Stomach (tissue), 9 donors: ENCODE data around the gene PLAGL2. TPM values are rescaled to one million over a fixed set of nuclear protein-coding genes. Genes with fewer than 3 reads are reported as not detected.

Source experiments
- DNase-seq, 2 donors: peaks; one replicate each; pipeline versions ENCODE4 v3.0.0 to v3.0.0-alpha.2; 2013 to 2019
- H3K27ac ChIP-seq, 5 donors: fragments of 200-600 bp in 4 of 5; sonication (generic) in 4 of 5; one replicate each; pipeline ENCODE4 v1.5.1; 2013 to 2019; ENCODE audit warnings: mild to moderate bottlenecking in 1 of 5, moderate library complexity in 1 of 5
- H3K27me3 ChIP-seq, 3 donors: fragments of 200-600 bp; sonication (generic); one replicate each; pipeline ENCODE4 v1.5.1; 2017 to 2019; ENCODE audit warnings: mixed run types in 1 of 3
- H3K36me3 ChIP-seq, 4 donors: fragments of 200-600 bp; sonication (generic); 1 replicate in 3 of 4; 2 replicates in 1 of 4; pipeline ENCODE4 v1.5.1; 2016 to 2019
- H3K4me1 ChIP-seq, 4 donors: fragments of 200-600 bp; sonication (generic); one replicate each; pipeline ENCODE4 v1.5.1; 2016 to 2019
- H3K4me3 ChIP-seq, 4 donors: fragments of 200-600 bp; sonication (generic) in 3 of 4; one replicate each; pipeline ENCODE4 v1.5.1; 2016 to 2019; ENCODE audit warnings: mild to moderate bottlenecking in 1 of 4
- H3K9me3 ChIP-seq, 4 donors: fragments of 200-600 bp; sonication (generic); one replicate each; pipeline ENCODE4 v1.5.1; 2016 to 2019
- EP300 ChIP-seq: sonication (generic); formaldehyde crosslinking; IDR thresholded peaks from one replicate; pipeline ENCODE4 v1.6.1; 2017; ENCODE audit warnings: antibody characterized with exemption
- POLR2A ChIP-seq, 4 donors: fragments of 450-650 bp; IDR thresholded peaks; one replicate each; pipeline ENCODE4 v1.6.1; 2016; ENCODE audit warnings: antibody characterized with exemption in 4 of 4, control low read depth in 2 of 4, mild to moderate bottlenecking in 1 of 4, moderate library complexity in 1 of 4
- POLR2AphosphoS5 ChIP-seq, 3 donors: sonication (generic); formaldehyde crosslinking; IDR thresholded peaks; one replicate each; pipeline ENCODE4 v1.6.1; 2016; ENCODE audit warnings: antibody characterized with exemption in 3 of 3
- WGBS, 5 donors: extraction: QIAGEN DNeasy Blood & Tissue Kit in 3 of 5; methylation state at CpG; one replicate each; pipeline versions ENCODE4 v1.1.5 to v1.1.7; 2013 to 2018; 5-methylcytosine and 5-hydroxymethylcytosine counted together
- intact Hi-C: fragments of 100-400 bp; cut with DNase I; formaldehyde crosslinking; loops from one replicate; pipeline ENCODE4 v1.15.1; 2023; ENCODE audit warnings: low total_unique reads
- polyA plus RNA-seq, 3 donors: library from polyadenylated mRNA; stranded (reverse); fragments of 200-250 nt; gene quantifications; one replicate each; pipeline ENCODE4 v1.2.3, GENCODE V29; 2013
- total RNA-seq, 5 donors: library from RNA; depleted of rRNA; stranded (reverse); fragments of >200 nt; gene quantifications; one replicate each; pipeline versions ENCODE4 v1.1.0 to v1.2.3, GENCODE V29; 2014 to 2016
- TF ChIP-seq, protein P1 (sequence below), 7 experiments: fragments of 450-650 bp in 4 of 7; fragments of 200-600 bp in 3 of 7; sonication (generic) in 3 of 7; IDR thresholded peaks; one replicate each; pipeline ENCODE4 v1.5.1; 2016 to 2019; ENCODE audit warnings: antibody characterized with exemption in 7 of 7, control low read depth in 2 of 7, mild to moderate bottlenecking in 1 of 7
- donor health status: healthy with polysubstance abuse.
- donor health status: Bipolar disorder and iron deficiency.
- donor health status: healthy.

PLAGL2 gene
- total and polyA plus RNA-seq, 8 donors, result 1.8 to 20.0 (median 4.4) TPM

DNA sequence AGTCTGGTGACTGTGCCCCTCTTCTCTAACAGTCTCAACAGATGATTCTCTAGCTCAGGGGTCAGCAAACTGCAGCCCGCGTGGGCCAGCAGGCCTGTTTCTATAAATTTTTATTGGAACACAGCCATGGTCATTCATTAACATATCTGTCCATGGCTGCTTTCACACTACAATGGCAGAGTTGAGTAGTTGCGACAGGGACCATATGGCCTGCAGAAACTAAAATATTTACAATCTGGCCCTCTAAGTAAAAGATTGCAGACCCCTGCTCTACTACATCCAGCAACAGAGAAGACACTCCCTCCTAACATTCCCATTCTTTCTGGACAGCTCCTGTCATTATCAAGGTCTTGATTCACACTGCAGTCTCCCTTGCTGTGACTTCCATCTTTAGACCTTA is 45.2 kb downstream of the PLAGL2 start:
- Histone ChIP-seq H3K4me1 (no peaks in the 10 kb centered on the region), H3K27ac (no peak overlapping the region), H3K4me3 (no peak overlapping the region), H3K36me3 (peaks cover 52 to 99% (median 98%) of the 10 kb centered on the region in 4 donors), H3K9me3 (no peaks in the 10 kb centered on the region), H3K27me3 (no peaks in the 10 kb centered on the region)
- no peak for TF ChIP-seq POLR2A (IDR thresholded peaks at IDR 0.05)
- TF ChIP-seq POLR2AphosphoS5 (IDR thresholded peaks at IDR 0.05), result no peak
- TF ChIP-seq EP300, result no peak
- TF ChIP-seq, protein P1, sequence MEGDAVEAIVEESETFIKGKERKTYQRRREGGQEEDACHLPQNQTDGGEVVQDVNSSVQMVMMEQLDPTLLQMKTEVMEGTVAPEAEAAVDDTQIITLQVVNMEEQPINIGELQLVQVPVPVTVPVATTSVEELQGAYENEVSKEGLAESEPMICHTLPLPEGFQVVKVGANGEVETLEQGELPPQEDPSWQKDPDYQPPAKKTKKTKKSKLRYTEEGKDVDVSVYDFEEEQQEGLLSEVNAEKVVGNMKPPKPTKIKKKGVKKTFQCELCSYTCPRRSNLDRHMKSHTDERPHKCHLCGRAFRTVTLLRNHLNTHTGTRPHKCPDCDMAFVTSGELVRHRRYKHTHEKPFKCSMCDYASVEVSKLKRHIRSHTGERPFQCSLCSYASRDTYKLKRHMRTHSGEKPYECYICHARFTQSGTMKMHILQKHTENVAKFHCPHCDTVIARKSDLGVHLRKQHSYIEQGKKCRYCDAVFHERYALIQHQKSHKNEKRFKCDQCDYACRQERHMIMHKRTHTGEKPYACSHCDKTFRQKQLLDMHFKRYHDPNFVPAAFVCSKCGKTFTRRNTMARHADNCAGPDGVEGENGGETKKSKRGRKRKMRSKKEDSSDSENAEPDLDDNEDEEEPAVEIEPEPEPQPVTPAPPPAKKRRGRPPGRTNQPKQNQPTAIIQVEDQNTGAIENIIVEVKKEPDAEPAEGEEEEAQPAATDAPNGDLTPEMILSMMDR (IDR thresholded peaks at IDR 0.05), result no peak
- DNase-seq, result no peak
- intact Hi-C loops, result no loop called here
- WGBS, 5 donors, result 54 to 86% (median 76%) methylated on average over 3 of the region's 3 CpGs

DNA sequence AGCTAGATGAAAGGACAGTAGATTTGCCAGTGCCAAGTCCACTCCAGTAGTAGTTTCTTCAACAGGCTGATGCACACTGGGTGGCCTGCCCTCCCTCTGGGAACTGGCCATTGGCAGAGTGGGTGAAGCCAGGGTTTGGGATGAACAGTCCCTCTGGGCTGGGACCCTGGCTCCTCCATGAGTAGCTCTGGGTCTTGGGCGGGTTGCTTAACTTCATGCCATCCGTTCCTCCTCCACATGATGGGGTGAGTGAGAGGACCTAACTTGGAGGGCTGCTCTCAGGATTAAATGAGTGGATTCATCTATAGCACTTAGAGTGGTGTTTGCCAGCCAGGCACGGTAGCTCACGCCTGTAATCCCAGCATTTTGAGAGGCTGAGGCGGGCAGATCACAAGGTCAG is 47.2 kb downstream of the PLAGL2 start:
- Histone ChIP-seq H3K4me1 (peaks cover 4 to 6% (median 6%) of the 10 kb centered on the region in 4 donors), H3K9me3 (no peaks in the 10 kb centered on the region), H3K27ac (no peak overlapping the region), H3K4me3 (no peak overlapping the region), H3K27me3 (no peaks in the 10 kb centered on the region), H3K36me3 (peaks cover 51 to 94% (median 91%) of the 10 kb centered on the region in 4 donors)
- no peak for TF ChIP-seq EP300
- no peak for TF ChIP-seq POLR2A (IDR thresholded peaks at IDR 0.05)
- no peak for TF ChIP-seq POLR2AphosphoS5 (IDR thresholded peaks at IDR 0.05)
- TF ChIP-seq, protein P1 (IDR thresholded peaks at IDR 0.05), result no peak
- WGBS, 5 donors, result 94 to 100% (median 96%) methylated on average over 5 of the region's 5 CpGs
- intact Hi-C loops, result no loop called here
- DNase-seq, result no peak

DNA sequence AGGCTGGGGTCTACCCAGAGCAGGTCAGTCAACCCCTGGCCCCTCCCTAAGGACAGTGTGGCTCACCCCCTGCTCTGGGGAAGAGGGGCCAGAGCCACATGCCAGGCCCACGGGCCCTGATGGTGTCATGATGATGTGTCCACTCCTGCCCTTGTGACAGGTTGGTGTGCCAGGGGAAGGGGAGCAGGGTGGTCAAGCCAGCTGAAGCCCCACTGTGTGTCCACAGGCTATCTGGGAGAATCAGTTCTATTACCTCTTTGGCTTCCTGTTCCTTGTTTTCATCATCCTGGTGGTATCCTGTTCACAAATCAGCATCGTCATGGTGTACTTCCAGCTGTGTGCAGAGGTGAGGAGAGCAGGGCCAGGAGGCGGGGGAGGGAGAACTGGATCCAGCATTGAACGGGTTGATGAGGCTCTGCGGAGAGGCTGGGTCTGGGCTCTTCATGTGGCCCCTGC is 47.7 kb downstream of the PLAGL2 start:
- intact Hi-C loops, result no loop called here
- TF ChIP-seq, protein P1 (IDR thresholded peaks at IDR 0.05), result no peak
- TF ChIP-seq POLR2A (IDR thresholded peaks at IDR 0.05) (no peak), EP300 (no peak), POLR2AphosphoS5 (IDR thresholded peaks at IDR 0.05) (no peak)
- Histone ChIP-seq H3K27ac (no peak overlapping the region), H3K36me3 (peaks cover 47 to 92% (median 89%) of the 10 kb centered on the region in 4 donors), H3K4me3 (no peak overlapping the region), H3K27me3 (no peaks in the 10 kb centered on the region), H3K9me3 (no peaks in the 10 kb centered on the region), H3K4me1 (peaks cover 9 to 11% (median 11%) of the 10 kb centered on the region in 4 donors)
- no peak for DNase-seq
- 77 to 97% (median 92%) methylated on average over 5 of the region's 5 CpGs for WGBS, 5 donors

DNA sequence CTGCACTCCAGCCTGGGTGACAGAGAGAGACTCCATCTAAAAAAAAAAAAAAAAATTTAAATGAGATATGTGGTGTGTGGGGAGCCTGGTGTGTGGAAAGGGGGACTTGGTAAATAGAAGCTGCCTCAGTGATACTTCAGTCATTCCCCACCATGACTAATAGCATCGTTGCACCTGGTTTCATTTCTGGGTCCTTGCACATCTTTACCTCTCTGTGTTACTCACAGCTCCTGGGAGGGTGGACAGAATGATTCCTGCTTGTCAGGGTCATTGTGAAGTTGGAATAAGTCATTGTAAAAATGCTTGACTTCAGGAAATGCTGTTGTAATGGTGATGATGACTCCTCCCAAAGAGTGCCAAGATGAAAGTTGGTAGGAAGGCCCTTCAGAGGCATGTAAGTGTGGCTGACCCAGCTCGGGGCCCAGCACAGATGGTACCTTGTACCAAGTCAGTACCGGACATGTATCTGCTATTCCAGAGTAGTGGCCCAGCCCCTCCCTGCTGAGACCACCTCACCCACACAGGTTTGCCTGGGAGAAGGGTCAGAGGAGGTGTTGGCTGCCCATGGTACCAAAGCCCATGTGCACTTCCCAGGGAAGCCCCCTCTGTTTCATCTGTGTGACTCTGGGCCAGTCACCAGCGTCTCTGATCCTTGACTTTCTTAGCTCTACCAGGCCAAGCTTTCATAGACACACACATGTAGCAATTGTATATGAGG is 48.4 kb downstream of the PLAGL2 start:
- no peak for DNase-seq
- 91 to 97% (median 94%) methylated on average over 3 to 4 of the region's 4 CpGs for WGBS, 5 donors
- TF ChIP-seq POLR2A (IDR thresholded peaks at IDR 0.05), result no peak
- TF ChIP-seq, protein P1 (IDR thresholded peaks at IDR 0.05), result no peak
- no peak for TF ChIP-seq EP300
- Histone ChIP-seq H3K27me3 (no peaks in the 10 kb centered on the region), H3K27ac (no peak overlapping the region), H3K9me3 (no peaks in the 10 kb centered on the region), H3K4me1 (peaks cover 12 to 18% (median 16%) of the 10 kb centered on the region in 4 donors), H3K4me3 (no peak overlapping the region), H3K36me3 (peaks cover 40 to 91% (median 89%) of the 10 kb centered on the region in 4 donors)
- intact Hi-C loops, result no loop called here
